MM.1S (cell line): ENCODE results near the gene ALS2.
A peak's percentile ranks its signal among the peaks of the same experiment; 100 is the strongest.

ENCODE experiments used
- DNase-seq: peaks from one replicate; pipeline ENCODE4 v3.0.0-alpha.2; 2015
- H2AFZ ChIP-seq: fragments of 300-600 bp; sonication (generic); 2 replicates; pipeline ENCODE4 v1.6.0; 2016; ENCODE audit warnings: antibody characterized with exemption, low read length
- H3F3A ChIP-seq: fragments of 300-600 bp; sonication (generic); 2 replicates; pipeline ENCODE4 v1.6.1; 2016; ENCODE audit warnings: mild to moderate bottlenecking, antibody characterized with exemption, low read length, moderate library complexity, mixed read lengths; ENCODE audit not compliant: insufficient read depth
- H3K27ac ChIP-seq: fragments of 300-600 bp; sonication (generic); 2 replicates; pipeline ENCODE4 v1.5.1; 2016; ENCODE audit warnings: mild to moderate bottlenecking, low read length
- H3K27me3 ChIP-seq: fragments of 300-600 bp; sonication (generic); replicated peaks from 2 replicates; pipeline ENCODE4 v1.6.0; 2016; ENCODE audit warnings: low read length; ENCODE audit not compliant: insufficient read depth
- H3K36me3 ChIP-seq: fragments of 300-600 bp; sonication (generic); replicated peaks from 2 replicates; pipeline ENCODE4 v1.6.1; 2016; ENCODE audit warnings: mild to moderate bottlenecking, low read length, mixed read lengths; ENCODE audit not compliant: insufficient read depth
- H3K4me1 ChIP-seq: fragments of 300-600 bp; sonication (generic); 2 replicates; pipeline ENCODE4 v1.6.1; 2016; ENCODE audit warnings: low read length, mixed read lengths
- H3K4me2 ChIP-seq: fragments of 300-600 bp; sonication (generic); 2 replicates; pipeline ENCODE4 v1.6.0; 2016; ENCODE audit warnings: low read depth, low read length
- H3K4me3 ChIP-seq: fragments of 300-600 bp; sonication (generic); 2 replicates; pipeline ENCODE4 v1.5.1; 2016; ENCODE audit warnings: low read length, mixed read lengths
- H3K79me2 ChIP-seq: fragments of 300-600 bp; sonication (generic); 2 replicates; pipeline ENCODE4 v1.6.1; 2016; ENCODE audit warnings: mixed run types, low read length, mixed read lengths
- H3K9ac ChIP-seq: fragments of 300-600 bp; sonication (generic); 2 replicates; pipeline ENCODE4 v1.6.1; 2016; ENCODE audit warnings: low read length, mixed read lengths
- H3K9me2 ChIP-seq: fragments of 300-600 bp; sonication (generic); replicated peaks from 2 replicates; pipeline ENCODE4 v1.6.1; 2016; ENCODE audit warnings: mild to moderate bottlenecking, low read length, mixed read lengths; ENCODE audit not compliant: insufficient read depth
- H3K9me3 ChIP-seq: fragments of 300-600 bp; sonication (generic); replicated peaks from 2 replicates; pipeline ENCODE4 v1.6.1; 2016; ENCODE audit warnings: mild to moderate bottlenecking, low read length, mixed read lengths; ENCODE audit not compliant: insufficient read depth
- H4K20me1 ChIP-seq: fragments of 300-600 bp; sonication (generic); 2 replicates; pipeline ENCODE4 v1.6.1; 2016; ENCODE audit warnings: mild to moderate bottlenecking, low read length, moderate library complexity, mixed read lengths; ENCODE audit not compliant: insufficient read depth
- CTCF ChIP-seq: fragments of 300-600 bp; sonication (generic); IDR thresholded peaks from 2 replicates; pipeline ENCODE4 v1.5.1; 2016; ENCODE audit warnings: antibody characterized with exemption, low read length, mixed read lengths
- EZH2 ChIP-seq: fragments of 300-600 bp; sonication (generic); optimal IDR thresholded peaks from 2 replicates; pipeline ENCODE3; 2017; ENCODE audit warnings: low read depth, mild to moderate bottlenecking, antibody characterized with exemption, low read length, mixed read lengths
- EZH2phosphoT487 ChIP-seq: fragments of 300-600 bp; sonication (generic); IDR thresholded peaks from 2 replicates; pipeline ENCODE4 v1.6.1; 2018; ENCODE audit warnings: antibody characterized with exemption, low read length

ALS2 gene

GRCh38 chr2:201733544-201733943 is 47.2 kb downstream of the ALS2 start:
- Histone ChIP-seq H3K79me2 (no peaks in the 10 kb centered on the region), H4K20me1 (no peaks in the 10 kb centered on the region), H3K4me3 (no peak overlapping the region), H3K27ac (peak overlapping the region; percentile 48; the same call in 1 of the 2 replicates), H3K9me3 (no peaks in the 10 kb centered on the region), H3K4me2 (peak overlapping the region; percentile 17; the same call in 1 of the 2 replicates), H3K36me3 (no peaks in the 10 kb centered on the region), H3F3A (peaks cover 12% of the 10 kb centered on the region), H3K9ac (no peak overlapping the region), H2AFZ (no peak overlapping the region), H3K4me1 (peaks cover 8% of the 10 kb centered on the region; the same call in 1 of the 2 replicates), H3K9me2 (no peaks in the 10 kb centered on the region), H3K27me3 (no peaks in the 10 kb centered on the region)
- TF ChIP-seq EZH2 (no peak), CTCF (no peak), EZH2phosphoT487 (no peak)
- no peak for DNase-seq

- Histone ChIP-seq H4K20me1 (no peaks in the 10 kb centered on the region), H3K27ac (no peak overlapping the region), H3K9me3 (no peaks in the 10 kb centered on the region), H3K79me2 (no peaks in the 10 kb centered on the region), H3K4me1 (peaks cover 8% of the 10 kb centered on the region; the same call in 1 of the 2 replicates), H3F3A (peaks cover 12% of the 10 kb centered on the region), H3K4me3 (no peak overlapping the region), H3K4me2 (no peak overlapping the region), H3K36me3 (no peaks in the 10 kb centered on the region), H3K9me2 (no peaks in the 10 kb centered on the region), H2AFZ (no peak overlapping the region), H3K9ac (no peak overlapping the region), H3K27me3 (no peaks in the 10 kb centered on the region)
- no peak for DNase-seq
- TF ChIP-seq CTCF (no peak), EZH2 (no peak), EZH2phosphoT487 (no peak)
Measured at GRCh38 chr2:201730651-201731285, 50.0 kb downstream of the ALS2 start.

- Histone ChIP-seq H3K36me3 (0 out of 2 replicates have a peak, but pooled peaks cover 3% of the 10 kb centered on the region), H3K4me2 (no peak overlapping the region), H3K4me3 (no peak overlapping the region), H3K4me1 (no peaks in the 10 kb centered on the region), H4K20me1 (no peaks in the 10 kb centered on the region), H3K79me2 (no peaks in the 10 kb centered on the region), H3K9me3 (no peaks in the 10 kb centered on the region), H3K27me3 (no peaks in the 10 kb centered on the region), H3F3A (no peaks in the 10 kb centered on the region), H3K9ac (no peak overlapping the region), H2AFZ (no peak overlapping the region), H3K9me2 (no peaks in the 10 kb centered on the region), H3K27ac (no peak overlapping the region)
- TF ChIP-seq EZH2: no peak
- TF ChIP-seq CTCF: no peak
- no peak for TF ChIP-seq EZH2phosphoT487
- no peak for DNase-seq
Measured at GRCh38 chr2:201715459-201715858, 65.3 kb downstream of the ALS2 start.
